SK-N-DZ (cell line): ENCODE measurements around the gene CKMT1B.
"Not testable (repeated sequence)": the region's sequence is repeated elsewhere in the genome, so short reads cannot be mapped to it uniquely, and the experiment has no call there.

Experiments
- DNase-seq: peaks from one replicate; pipeline ENCODE4 v3.0.0-alpha.2; 2015; ENCODE audit warnings: low spot score
- small RNA-seq, 2 experiments: library from RNA; depleted of rRNA; stranded (forward); fragments of <200 nt; gene quantifications; one replicate each; pipeline ENCODE3, GENCODE V24; 2014

The CKMT1B gene

GRCh38 chr15:43638464-43639204 lies 44.8 kb downstream of the CKMT1B start:
- not testable (repeated sequence) for DNase-seq

Small RNAs within 50 kb of the gene (small RNA-seq; reads per million reads assigned to genes)
- gene PDIA3P2, result 0 reads per million in 2 experiments
- 0 reads per million in 2 experiments for gene RNU6-554P
- gene RNU6-610P, result 0 reads per million in 2 experiments
